Glutamatergic neuron (in vitro differentiated cells): Measurements from ENCODE around the gene TEX22. TPM values are rescaled to one million over a fixed set of nuclear protein-coding genes. Genes with fewer than 3 reads are reported as not detected.

Experiments used
- DNase-seq: peaks from one replicate; pipeline ENCODE4 v3.0.0; 2022
- H3K27ac Mint-ChIP-seq: one replicate; pipeline ENCODE4 v1.8.0; 2020; ENCODE audit warnings: mild to moderate bottlenecking, mixed read lengths, inconsistent platforms; ENCODE audit not compliant: unreplicated experiment
- H3K27me3 Mint-ChIP-seq: one replicate; pipeline ENCODE4 v1.8.0; 2020; ENCODE audit warnings: mild to moderate bottlenecking, moderate library complexity, mixed read lengths, inconsistent platforms; ENCODE audit not compliant: unreplicated experiment
- H3K36me3 Mint-ChIP-seq: one replicate; pipeline ENCODE4 v1.8.0; 2020; ENCODE audit warnings: mild to moderate bottlenecking, mixed read lengths, inconsistent platforms; ENCODE audit not compliant: unreplicated experiment
- H3K4me1 Mint-ChIP-seq: one replicate; pipeline ENCODE4 v1.8.0; 2020; ENCODE audit warnings: mild to moderate bottlenecking, low read depth, mixed read lengths, inconsistent platforms; ENCODE audit not compliant: unreplicated experiment
- H3K4me3 Mint-ChIP-seq: one replicate; pipeline ENCODE4 v1.8.0; 2020; ENCODE audit warnings: mild to moderate bottlenecking, mixed read lengths, inconsistent platforms; ENCODE audit not compliant: unreplicated experiment
- H3K9me3 Mint-ChIP-seq: one replicate; pipeline ENCODE4 v1.8.0; 2020; ENCODE audit warnings: mild to moderate bottlenecking, moderate library complexity, mixed read lengths, inconsistent platforms; ENCODE audit not compliant: unreplicated experiment
- total RNA-seq: library from RNA; stranded (reverse); fragmentation: NEBNext Ultra II Directional; extraction: Animal tissue kit (Norgen Biotek cat#: 25700); gene quantifications from one replicate; pipeline ENCODE4 v1.2.1, GENCODE V29; 2021; ENCODE audit not compliant: unreplicated experiment
- TF ChIP-seq, protein P1 (sequence below): fragments of 200-600 bp; sonication (generic); IDR thresholded peaks from one replicate; pipeline ENCODE4 v1.5.0; 2021; ENCODE audit not compliant: partially characterized antibody, unreplicated experiment

Gene TEX22
- total RNA-seq, 1 donor from 2014 or later: 2.7 TPM

DNA sequence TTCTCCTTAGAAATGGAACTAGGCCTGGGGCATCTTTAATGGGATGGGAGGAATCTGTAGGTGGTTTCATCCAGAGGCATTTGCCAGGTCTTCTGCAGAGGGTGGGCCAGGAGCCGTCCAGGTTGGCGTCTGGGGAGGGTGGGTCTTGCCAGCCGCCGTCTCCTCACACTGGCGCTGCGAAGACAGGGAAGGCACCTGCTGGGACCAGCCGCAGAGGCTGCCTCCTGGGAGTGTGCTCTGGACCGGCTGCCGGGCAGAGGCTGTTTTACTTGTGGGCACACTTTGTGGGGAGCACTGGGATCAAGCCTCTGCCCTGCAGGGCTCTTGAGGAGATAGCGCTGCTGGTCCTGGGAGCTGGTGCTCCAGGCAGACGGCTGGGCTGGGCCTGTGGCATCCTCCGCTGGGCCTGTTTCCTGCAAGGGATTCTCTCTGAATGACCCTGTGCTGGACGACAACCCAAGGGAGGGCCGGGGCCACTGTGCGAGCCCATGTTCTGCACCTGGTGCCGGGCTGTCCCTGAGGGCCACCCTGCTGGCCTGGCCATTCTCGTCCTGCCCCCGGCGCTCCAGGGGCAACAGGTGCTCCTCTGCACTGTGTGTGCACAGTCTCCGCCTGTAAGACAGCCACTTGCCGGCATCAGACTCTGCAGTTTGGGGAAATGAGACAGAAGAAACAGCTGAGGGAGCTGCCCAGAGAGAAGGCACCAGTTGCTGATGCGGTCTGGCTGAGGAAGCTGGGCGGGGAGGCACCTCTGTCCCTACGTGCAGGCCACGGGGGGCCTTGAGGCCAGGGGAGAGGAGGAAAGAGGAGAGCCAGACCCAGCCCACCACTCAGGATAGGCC is 10.0 kb upstream of the TEX22 start:
- H3K27ac Mint-ChIP-seq: peak overlapping the region; percentile 39
- TF ChIP-seq, protein P1, sequence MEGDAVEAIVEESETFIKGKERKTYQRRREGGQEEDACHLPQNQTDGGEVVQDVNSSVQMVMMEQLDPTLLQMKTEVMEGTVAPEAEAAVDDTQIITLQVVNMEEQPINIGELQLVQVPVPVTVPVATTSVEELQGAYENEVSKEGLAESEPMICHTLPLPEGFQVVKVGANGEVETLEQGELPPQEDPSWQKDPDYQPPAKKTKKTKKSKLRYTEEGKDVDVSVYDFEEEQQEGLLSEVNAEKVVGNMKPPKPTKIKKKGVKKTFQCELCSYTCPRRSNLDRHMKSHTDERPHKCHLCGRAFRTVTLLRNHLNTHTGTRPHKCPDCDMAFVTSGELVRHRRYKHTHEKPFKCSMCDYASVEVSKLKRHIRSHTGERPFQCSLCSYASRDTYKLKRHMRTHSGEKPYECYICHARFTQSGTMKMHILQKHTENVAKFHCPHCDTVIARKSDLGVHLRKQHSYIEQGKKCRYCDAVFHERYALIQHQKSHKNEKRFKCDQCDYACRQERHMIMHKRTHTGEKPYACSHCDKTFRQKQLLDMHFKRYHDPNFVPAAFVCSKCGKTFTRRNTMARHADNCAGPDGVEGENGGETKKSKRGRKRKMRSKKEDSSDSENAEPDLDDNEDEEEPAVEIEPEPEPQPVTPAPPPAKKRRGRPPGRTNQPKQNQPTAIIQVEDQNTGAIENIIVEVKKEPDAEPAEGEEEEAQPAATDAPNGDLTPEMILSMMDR: no peak
- H3K4me1 Mint-ChIP-seq: peaks cover 24% of the 10 kb centered on the region
- H3K9me3 Mint-ChIP-seq: peaks cover 15% of the 10 kb centered on the region
- H3K36me3 Mint-ChIP-seq: no peaks in the 10 kb centered on the region
- DNase-seq: no peak
- H3K27me3 Mint-ChIP-seq: peaks cover 12% of the 10 kb centered on the region
- H3K4me3 Mint-ChIP-seq: peak overlapping the region; percentile 46

GRCh38 chr14:105388976-105389375 is 9.4 kb upstream of the TEX22 start:
- TF ChIP-seq, protein P1: no peak
- Mint-ChIP-seq H3K9me3 (peaks cover 15% of the 10 kb centered on the region), H3K4me3 (no peak overlapping the region), H3K36me3 (no peaks in the 10 kb centered on the region), H3K27ac (no peak overlapping the region), H3K27me3 (peaks cover 12% of the 10 kb centered on the region), H3K4me1 (peaks cover 24% of the 10 kb centered on the region)
- DNase-seq: no peak

- TF ChIP-seq, protein P1: no peak
- H3K27me3 Mint-ChIP-seq: peaks cover 12% of the 10 kb centered on the region
- H3K4me1 Mint-ChIP-seq: peaks cover 26% of the 10 kb centered on the region
- no peaks in the 10 kb centered on the region for H3K36me3 Mint-ChIP-seq
- peaks cover 15% of the 10 kb centered on the region for H3K9me3 Mint-ChIP-seq
- DNase-seq: no peak
- H3K4me3 Mint-ChIP-seq: no peak overlapping the region
- H3K27ac Mint-ChIP-seq: no peak overlapping the region
Observed at GRCh38 chr14:105389534-105389933, 8.8 kb upstream of the TEX22 start.

GRCh38 chr14:105389976-105390848 is 8.1 kb upstream of the TEX22 start:
- Mint-ChIP-seq H3K27ac (peak overlapping the region; percentile 33), H3K36me3 (no peaks in the 10 kb centered on the region), H3K9me3 (peaks cover 15% of the 10 kb centered on the region), H3K4me1 (peaks cover 28% of the 10 kb centered on the region), H3K27me3 (peaks cover 12% of the 10 kb centered on the region), H3K4me3 (no peak overlapping the region)
- TF ChIP-seq, protein P1: no peak
- DNase-seq: no peak
